Colon (tissue), 2 donors: Measurements from ENCODE around the gene APBB1.

ENCODE experiments used
- FAIRE-seq: peaks from 2 replicates; lab custom pipeline; 2012; peaks lifted over from hg19 to GRCh38; lab: Jason Lieb, UNC
- donor health status: control.
- donor health status: control.

APBB1 gene

DNA sequence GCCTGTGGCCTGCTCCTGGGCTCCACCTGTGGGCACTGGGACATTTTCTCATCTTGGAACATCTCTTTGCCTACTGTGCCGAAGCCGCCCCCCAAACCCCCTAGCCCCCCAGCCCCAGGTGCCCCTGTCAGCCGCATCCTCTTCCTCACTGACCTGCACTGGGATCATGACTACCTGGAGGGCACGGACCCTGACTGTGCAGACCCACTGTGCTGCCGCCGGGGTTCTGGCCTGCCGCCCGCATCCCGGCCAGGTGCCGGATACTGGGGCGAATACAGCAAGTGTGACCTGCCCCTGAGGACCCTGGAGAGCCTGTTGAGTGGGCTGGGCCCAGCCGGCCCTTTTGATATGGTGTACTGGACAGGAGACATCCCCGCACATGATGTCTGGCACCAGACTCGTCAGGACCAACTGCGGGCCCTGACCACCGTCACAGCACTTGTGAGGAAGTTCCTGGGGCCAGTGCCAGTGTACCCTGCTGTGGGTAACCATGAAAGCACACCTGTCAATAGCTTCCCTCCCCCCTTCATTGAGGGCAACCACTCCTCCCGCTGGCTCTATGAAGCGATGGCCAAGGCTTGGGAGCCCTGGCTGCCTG lies 27.3 kb downstream of the APBB1 start:
- FAIRE-seq = no peak

GRCh38 chr11:6390718-6391469 lies 28.0 kb downstream of the APBB1 start:
- FAIRE-seq = no peak

DNA sequence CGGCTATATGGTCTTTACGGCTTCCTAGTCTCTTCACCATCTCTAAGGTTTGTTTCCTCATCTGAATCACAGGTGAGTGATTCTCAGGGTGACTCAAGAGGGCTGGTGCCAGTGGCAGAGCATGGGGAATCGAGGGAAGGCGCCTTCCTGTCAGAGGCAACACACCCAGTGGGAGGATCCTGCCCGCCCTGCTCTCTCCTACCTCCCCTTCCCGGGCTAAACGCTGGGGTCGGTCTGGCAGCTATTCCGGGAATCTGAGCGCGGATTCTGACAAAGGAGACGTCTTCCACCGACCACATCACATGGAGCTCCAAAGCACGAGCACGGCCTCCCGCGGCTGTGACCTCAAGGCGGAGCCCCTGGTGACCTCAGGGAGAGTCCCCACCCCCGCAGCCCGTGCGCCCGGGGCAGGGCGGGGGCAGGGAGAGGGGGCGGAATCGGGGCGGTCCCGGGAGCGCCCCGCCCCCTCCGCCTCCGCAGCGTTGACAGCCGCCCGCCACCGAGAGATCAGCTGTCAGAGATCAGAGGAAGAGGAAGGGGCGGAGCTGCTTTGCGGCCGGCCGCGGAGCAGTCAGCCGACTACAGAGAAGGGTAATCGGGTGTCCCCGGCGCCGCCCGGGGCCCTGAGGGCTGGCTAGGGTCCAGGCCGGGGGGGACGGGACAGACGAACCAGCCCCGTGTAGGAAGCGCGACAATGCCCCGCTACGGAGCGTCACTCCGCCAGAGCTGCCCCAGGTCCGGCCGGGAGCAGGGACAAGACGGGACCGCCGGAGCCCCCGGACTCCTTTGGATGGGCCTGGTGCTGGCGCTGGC lies 28.8 kb downstream of the APBB1 start, which contains the start of gene SMPD1:
Gene SMPD1, plus strand, starts transcription at position 570 of the 813 bp plus-strand sequence. Its CDS starts 125 bp downstream, at position 695.
- FAIRE-seq = no peak

- FAIRE-seq = no peak
Observed at GRCh38 chr11:6388748-6389147, 30.1 kb downstream of the APBB1 start.

- FAIRE-seq = no peak
Observed at GRCh38 chr11:6387811-6388599, 30.9 kb downstream of the APBB1 start.

GRCh38 chr11:6385046-6385777 lies 33.7 kb downstream of the APBB1 start:
- no peak for FAIRE-seq

DNA sequence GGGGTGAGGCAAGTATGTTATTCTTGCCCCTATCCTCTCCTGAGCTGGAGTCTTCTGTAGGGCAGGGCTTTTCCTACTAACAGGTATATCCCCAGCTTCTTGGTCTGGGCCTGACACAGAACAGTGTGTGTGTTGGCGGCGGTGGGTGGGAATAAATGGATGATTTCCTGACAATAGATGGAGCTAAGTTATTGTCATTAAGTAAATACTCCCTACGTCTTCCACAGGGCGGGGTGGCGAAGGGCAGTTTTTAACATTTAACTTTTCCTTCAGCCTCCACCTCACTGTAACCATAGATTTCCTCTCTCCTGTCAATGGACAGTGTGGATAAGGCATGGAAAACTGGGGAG lies 40.3 kb downstream of the APBB1 start:
- FAIRE-seq = no peak

DNA sequence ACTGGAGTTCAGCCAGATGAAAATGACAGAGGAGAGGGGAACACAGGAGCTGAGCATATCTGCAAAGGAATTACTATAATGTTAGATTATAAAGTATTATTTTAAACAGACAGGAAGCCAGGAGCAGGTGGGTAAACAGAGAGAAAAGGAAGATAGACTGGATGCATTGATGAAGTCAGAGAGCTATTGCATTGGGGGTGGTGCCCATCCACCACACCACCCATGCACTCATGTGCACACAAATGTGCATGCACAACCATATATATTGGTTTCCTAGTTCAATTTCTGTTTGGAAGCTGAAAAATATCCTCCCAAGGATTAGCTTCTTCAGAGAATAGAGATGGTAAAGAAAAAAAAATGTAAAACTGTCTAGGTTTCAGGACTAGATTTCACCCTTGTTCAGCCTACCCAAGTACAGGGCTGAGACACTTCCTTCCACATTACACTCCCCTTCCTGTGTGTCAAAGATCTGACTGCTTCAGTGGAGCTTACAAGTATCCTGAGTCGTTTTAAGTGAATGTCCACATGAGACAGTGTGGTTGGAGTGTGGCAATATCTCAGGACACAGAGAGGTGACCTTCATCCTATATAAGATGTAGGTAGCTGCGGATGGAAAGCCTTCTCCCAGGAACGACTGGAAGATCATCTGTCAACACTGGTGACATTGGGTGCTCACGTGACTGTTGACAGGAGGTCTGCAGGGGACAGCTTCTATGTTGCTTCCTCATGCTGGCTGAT lies 40.8 kb downstream of the APBB1 start:
- FAIRE-seq = no peak

- FAIRE-seq = no peak
Observed at GRCh38 chr11:6371825-6372224, 47.1 kb downstream of the APBB1 start.

- no peak for FAIRE-seq
Observed at GRCh38 chr11:6365659-6366058, 53.2 kb downstream of the APBB1 start.

GRCh38 chr11:6362873-6363678 lies 55.8 kb downstream of the APBB1 start:
- no peak for FAIRE-seq

- no peak for FAIRE-seq
Observed at GRCh38 chr11:6362185-6362872, 56.6 kb downstream of the APBB1 start.

DNA sequence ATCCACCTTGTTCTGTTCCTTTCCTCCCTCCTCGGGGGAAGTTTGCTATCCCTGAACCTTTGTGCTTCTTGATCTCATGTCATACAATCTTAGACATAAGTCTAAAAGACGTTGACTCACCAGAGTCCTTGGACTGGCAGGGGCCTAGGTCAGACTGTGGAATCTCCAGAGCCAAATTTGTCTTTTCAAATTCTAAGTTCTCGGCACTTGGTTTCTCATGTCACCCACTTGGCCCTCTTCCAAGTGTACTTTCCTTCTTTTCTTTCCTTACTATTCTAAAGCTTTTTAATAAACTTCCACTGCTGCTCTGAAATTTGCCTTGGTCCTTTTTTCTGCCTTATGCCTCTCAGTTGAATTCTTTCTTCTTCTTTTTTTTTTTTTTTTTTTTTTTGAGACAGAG lies 58.7 kb downstream of the APBB1 start:
- no peak for FAIRE-seq

DNA sequence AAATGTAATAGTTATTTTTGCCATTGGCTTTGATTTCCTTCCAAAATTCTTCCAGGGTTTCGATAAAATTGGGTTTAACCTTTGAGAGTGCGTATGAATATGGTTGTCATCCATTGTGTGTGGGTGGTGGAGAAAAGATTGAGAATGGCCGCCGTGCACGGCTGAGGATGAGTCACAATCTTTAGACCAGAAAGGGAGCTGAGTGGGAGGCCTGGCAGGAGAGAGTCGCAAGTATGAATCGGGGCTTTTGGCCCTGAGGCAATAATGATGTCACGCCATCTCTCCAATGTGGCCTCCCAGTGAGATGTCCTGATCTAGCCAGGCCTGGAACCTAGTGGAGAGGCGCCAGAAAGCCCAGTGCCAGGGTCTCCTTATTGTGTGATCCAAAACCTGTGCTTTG lies 61.7 kb downstream of the APBB1 start:
- FAIRE-seq = no peak

DNA sequence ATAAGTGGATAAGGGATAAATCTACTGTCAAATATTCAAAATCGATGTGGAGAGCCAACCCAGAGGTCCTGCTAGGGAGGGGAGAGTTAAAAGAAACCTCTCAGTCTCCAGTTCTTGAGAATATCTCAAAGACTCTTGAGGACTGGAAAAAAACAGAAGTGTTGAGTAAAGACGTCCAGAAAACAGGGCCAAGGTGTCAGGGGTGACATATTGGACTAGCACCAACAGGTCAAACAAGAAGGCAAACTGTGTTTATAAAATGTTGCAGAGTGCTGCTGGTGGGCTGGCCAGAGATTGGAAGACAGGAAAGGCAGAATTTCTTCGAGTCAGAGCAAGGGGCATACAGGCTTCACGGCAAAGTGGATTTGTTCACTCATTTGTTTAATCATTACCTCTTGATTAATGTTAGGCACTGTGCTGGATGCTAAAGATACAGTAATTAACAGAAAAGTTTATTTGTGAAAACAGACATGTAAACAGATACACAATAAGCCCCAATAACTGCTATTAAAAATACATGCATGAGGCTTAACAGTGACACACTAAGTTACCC lies 62.3 kb downstream of the APBB1 start:
- no peak for FAIRE-seq

DNA sequence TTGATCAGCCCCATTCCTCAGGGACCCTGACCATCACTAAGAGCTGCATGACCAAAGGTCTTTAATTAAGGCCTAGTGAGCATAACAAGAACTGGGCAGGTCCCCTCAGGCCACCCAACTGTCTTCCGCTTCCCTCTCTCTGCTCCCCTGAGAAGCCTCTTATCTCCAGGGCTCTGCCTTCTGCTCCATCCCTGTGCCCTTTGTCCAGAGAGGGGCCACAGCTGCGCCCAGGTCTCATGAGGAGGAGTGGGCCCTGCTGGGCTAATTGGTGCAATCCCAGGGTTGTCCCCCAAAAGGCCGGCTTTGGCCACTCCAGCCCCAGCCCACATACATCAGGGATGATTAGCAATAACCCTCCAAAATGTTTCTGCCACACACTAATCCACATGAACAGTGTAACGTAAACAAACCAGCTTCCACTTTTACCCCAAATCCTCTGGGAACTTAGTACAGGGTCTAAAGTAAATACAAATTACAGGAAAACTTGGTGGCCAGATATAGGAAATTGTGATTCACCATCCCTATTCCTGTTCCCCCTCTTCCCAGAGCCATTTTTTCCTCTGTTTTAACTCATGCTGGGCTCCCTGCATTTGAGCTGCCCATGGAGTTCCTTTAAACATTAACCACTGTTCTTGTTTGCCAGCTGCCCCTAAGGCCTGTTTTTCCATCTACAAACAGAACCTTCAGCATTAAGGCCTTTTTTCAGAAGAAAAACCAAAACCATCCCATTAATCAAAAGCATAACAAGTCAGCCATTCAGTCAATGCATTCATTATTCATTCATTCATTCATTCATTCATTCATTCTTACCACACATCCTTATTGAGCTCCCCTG lies 64.0 kb downstream of the APBB1 start:
- no peak for FAIRE-seq

DNA sequence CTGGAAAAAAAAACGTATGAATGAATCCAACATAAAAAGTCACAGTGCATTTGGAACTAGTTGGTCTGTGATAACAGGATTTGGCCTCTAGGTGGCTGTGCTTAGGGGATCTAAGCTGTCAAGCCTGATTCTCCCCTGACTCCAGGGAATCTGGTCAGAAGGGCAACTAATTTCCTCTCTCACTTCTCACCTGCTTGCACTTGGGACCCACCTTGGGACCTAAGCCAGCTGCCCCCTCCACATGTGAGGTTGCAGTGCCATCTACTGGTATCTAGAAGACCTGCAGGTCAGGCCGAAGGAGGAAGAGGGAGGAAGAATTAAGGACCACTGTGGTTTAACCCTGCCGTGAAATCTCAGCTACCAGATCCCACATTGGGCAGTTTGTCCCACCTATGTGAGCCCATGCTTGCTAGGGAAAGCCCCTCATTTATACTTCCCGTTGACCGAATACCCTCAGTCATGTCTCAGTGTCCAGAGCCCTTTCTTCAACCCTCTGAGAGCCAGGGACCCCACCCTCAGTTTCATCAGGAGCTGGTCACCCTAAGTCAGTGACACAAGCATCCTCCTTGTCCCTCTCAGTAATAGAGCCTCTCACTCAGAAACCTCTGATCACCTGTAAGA lies 65.4 kb downstream of the APBB1 start:
- no peak for FAIRE-seq
